Parathyroid adenoma (tissue), 2 donors: ENCODE results near the gene MAML1.

ENCODE experiments used
- H2AFZ ChIP-seq: fragments of 300-600 bp; sonication (generic); one replicate; pipeline ENCODE4 v1.7.0; 2017; ENCODE audit warnings: antibody characterized with exemption, mild to moderate bottlenecking
- H3K27ac ChIP-seq: fragments of 300-600 bp; sonication (generic); one replicate; pipeline ENCODE4 v1.7.0; 2017
- H3K27me3 ChIP-seq: fragments of 300-600 bp; sonication (generic); one replicate; pipeline ENCODE4 v1.7.0; 2017; ENCODE audit warnings: low read length; ENCODE audit not compliant: control insufficient read depth, insufficient read depth
- H3K36me3 ChIP-seq: fragments of 300-600 bp; sonication (generic); one replicate; pipeline ENCODE4 v1.7.0; 2017; ENCODE audit warnings: low read length; ENCODE audit not compliant: control insufficient read depth, insufficient read depth
- H3K4me1 ChIP-seq: fragments of 300-600 bp; sonication (generic); one replicate; pipeline ENCODE4 v1.7.0; 2017; ENCODE audit warnings: control low read depth
- H3K4me2 ChIP-seq: fragments of 300-600 bp; sonication (generic); one replicate; pipeline ENCODE4 v1.7.0; 2017; ENCODE audit warnings: low read length
- H3K4me3 ChIP-seq: fragments of 300-600 bp; sonication (generic); one replicate; pipeline ENCODE4 v1.7.0; 2017; ENCODE audit warnings: low read depth, low read length
- H3K79me2 ChIP-seq: fragments of 300-600 bp; sonication (generic); one replicate; pipeline ENCODE4 v1.7.0; 2017; ENCODE audit warnings: control low read depth
- H3K9ac ChIP-seq: fragments of 300-600 bp; sonication (generic); one replicate; pipeline ENCODE4 v1.7.0; 2017; ENCODE audit warnings: mild to moderate bottlenecking
- H3K9me3 ChIP-seq: fragments of 300-600 bp; sonication (generic); one replicate; pipeline ENCODE4 v1.7.0; 2017; ENCODE audit warnings: low read length; ENCODE audit not compliant: control insufficient read depth
- TF ChIP-seq, protein P1 (sequence below): fragments of 300-600 bp; sonication (generic); IDR thresholded peaks from one replicate; pipeline ENCODE4 v1.7.0; 2017; ENCODE audit warnings: antibody characterized with exemption, mild to moderate bottlenecking
- donor health status: primary hyperparathyroidism.

Gene MAML1

DNA sequence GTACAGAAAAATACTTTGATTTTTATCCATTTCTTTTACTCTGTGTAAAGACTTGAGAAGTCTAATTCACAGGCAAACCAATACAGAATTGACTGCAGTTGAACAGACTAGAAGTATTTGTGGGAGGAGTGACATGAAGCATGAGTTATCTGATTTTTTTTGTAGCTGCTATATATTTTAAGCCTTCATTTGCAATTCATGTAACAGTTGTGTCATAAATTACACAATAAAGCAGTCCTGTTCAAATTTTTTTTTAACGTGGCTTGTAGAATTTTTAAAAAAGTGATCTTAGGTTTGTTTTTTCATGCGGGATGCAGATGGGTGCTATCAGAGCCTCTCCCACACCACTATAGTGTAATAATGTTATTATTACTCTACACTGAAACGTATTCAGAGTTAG lies 2.9 kb upstream of the MAML1 start:
- Histone ChIP-seq H3K4me3 (no peak overlapping the region), H3K79me2 (peaks cover 2% of the 10 kb centered on the region), H3K36me3 (no peaks in the 10 kb centered on the region), H3K27me3 (no peaks in the 10 kb centered on the region), H3K4me1 (peaks cover 9% of the 10 kb centered on the region), H3K9me3 (no peaks in the 10 kb centered on the region), H3K27ac (no peak overlapping the region), H2AFZ (no peak overlapping the region), H3K9ac (no peak overlapping the region), H3K4me2 (no peak overlapping the region)
- TF ChIP-seq, protein P1, sequence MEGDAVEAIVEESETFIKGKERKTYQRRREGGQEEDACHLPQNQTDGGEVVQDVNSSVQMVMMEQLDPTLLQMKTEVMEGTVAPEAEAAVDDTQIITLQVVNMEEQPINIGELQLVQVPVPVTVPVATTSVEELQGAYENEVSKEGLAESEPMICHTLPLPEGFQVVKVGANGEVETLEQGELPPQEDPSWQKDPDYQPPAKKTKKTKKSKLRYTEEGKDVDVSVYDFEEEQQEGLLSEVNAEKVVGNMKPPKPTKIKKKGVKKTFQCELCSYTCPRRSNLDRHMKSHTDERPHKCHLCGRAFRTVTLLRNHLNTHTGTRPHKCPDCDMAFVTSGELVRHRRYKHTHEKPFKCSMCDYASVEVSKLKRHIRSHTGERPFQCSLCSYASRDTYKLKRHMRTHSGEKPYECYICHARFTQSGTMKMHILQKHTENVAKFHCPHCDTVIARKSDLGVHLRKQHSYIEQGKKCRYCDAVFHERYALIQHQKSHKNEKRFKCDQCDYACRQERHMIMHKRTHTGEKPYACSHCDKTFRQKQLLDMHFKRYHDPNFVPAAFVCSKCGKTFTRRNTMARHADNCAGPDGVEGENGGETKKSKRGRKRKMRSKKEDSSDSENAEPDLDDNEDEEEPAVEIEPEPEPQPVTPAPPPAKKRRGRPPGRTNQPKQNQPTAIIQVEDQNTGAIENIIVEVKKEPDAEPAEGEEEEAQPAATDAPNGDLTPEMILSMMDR, result no peak

DNA sequence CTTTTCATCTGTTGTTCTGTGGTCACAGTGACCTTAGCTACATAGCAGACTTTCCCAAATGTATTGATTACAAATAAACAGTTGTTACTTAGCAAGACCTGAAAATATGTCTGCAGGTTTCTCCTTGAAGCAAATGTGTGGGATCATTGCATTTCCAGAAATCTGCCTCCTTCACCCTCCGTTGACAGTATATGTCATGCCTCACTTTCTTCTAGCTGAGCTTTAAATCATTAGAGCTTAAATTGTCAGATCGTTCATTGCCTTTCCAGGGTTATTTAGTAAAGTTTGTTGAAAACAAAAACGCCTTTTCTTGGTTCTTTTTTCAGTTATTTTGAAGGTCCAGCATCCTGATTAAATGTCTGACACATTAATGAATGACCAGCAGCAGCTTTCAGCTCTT lies 2.3 kb upstream of the MAML1 start:
- Histone ChIP-seq H3K27ac (no peak overlapping the region), H2AFZ (no peak overlapping the region), H3K36me3 (no peaks in the 10 kb centered on the region), H3K4me1 (peaks cover 9% of the 10 kb centered on the region), H3K79me2 (peaks cover 7% of the 10 kb centered on the region), H3K4me3 (no peak overlapping the region), H3K4me2 (no peak overlapping the region), H3K9me3 (no peaks in the 10 kb centered on the region), H3K27me3 (no peaks in the 10 kb centered on the region), H3K9ac (no peak overlapping the region)
- TF ChIP-seq, protein P1, result no peak

DNA sequence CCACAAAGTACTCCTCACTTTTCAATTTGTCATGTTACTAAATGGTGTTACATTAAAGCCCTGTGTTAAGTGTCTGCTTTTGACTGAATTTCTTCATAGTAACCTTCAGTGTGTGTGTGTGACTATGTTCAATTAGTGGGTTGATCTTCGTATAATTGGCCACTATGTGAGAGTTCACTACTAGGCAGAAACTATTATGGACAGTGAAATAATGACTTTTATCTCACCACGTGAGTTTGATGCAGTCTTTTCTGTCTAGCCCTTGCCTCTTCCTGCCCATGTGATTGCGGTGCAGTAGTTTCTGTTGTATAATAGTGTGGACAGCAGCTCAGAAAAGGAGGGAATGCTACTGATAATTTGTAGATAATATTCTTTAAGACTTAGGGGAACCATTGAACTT lies 1.8 kb upstream of the MAML1 start:
- H3K4me3 ChIP-seq, result no peak overlapping the region
- H2AFZ ChIP-seq, result no peak overlapping the region
- H3K36me3 ChIP-seq, result no peaks in the 10 kb centered on the region
- peaks cover 9% of the 10 kb centered on the region for H3K4me1 ChIP-seq
- H3K4me2 ChIP-seq, result no peak overlapping the region
- no peaks in the 10 kb centered on the region for H3K9me3 ChIP-seq
- H3K79me2 ChIP-seq, result peaks cover 12% of the 10 kb centered on the region
- TF ChIP-seq, protein P1, result no peak
- no peak overlapping the region for H3K9ac ChIP-seq
- H3K27ac ChIP-seq, result no peak overlapping the region
- no peaks in the 10 kb centered on the region for H3K27me3 ChIP-seq

DNA sequence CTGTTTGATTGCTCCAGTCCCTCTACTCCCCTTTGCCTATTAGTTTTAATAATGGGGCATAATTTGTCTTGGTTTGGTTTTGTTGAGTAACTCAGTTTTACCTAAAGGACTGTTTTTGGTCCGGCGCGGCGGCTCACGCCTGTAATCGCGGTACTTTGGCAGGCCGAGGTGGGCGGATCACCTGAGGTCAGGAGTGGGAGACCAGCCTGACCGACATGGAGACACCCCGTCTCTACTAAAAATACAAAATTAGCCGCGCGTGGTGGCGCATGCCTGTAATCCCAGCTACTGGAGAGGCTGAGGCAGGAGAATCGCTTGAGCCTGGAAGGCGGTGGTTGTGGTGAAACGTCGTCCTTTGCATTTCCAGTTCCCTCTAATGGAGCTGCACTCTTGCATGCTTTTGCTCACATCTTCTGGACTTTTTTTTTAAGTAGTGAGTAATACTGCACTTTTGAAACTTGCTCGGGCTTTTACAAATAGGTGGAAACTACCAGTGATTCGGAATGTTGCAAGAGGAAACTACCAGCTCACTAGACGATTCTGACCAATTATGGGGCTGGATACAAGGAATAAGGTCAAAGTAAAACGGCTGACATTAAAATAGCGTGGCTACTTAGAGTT lies 721 bp upstream of the MAML1 start:
- Histone ChIP-seq H3K9me3 (no peaks in the 10 kb centered on the region), H3K36me3 (no peaks in the 10 kb centered on the region), H2AFZ (peak overlapping the region; percentile 77), H3K4me3 (peak overlapping the region; percentile 55), H3K27me3 (no peaks in the 10 kb centered on the region), H3K79me2 (peaks cover 21% of the 10 kb centered on the region), H3K4me1 (peaks cover 9% of the 10 kb centered on the region), H3K27ac (peak overlapping the region; percentile 87), H3K4me2 (peak overlapping the region; percentile 57), H3K9ac (no peak overlapping the region)
- TF ChIP-seq, protein P1, result no peak
